GM12874 (cell line): ENCODE results near the gene RAD18.

ENCODE experiments used
- CTCF ChIP-seq: IDR thresholded peaks from 2 replicates; pipeline ENCODE4 v1.5.1; 2011; ENCODE audit warnings: low read depth, mild to moderate bottlenecking, control low read depth, low read length, moderate library complexity; ENCODE audit not compliant: insufficient read depth

The RAD18 gene

GRCh38 chr3:8848696-8849131, 114.6 kb downstream of the RAD18 start:
- no peak for TF ChIP-seq CTCF

GRCh38 chr3:8847317-8847716, 116.0 kb downstream of the RAD18 start:
- TF ChIP-seq CTCF: no peak

GRCh38 chr3:8846176-8846575, 117.1 kb downstream of the RAD18 start:
- TF ChIP-seq CTCF: no peak

- no peak for TF ChIP-seq CTCF
Measured at GRCh38 chr3:8845641-8846040, 117.6 kb downstream of the RAD18 start.

DNA sequence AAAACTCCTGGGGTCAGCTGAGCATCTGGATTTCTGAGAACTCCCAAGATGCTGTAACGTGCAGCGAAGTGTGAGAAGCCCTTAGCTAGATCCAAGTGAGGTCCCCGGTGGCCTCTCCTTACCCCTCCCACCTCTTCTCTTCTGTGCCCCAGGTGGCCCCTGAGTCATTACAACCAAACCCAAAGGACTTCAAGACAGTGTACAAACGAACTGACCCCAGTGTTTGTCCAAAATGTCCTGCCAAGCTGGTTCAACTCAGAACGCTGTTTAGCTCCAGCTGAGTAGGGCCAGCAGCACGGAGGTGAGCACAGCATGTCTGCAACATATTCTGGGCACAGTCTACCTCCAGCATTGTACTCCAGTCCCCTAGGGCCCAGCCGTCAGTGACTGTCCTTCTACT, 119.9 kb downstream of the RAD18 start:
- no peak for TF ChIP-seq CTCF

DNA sequence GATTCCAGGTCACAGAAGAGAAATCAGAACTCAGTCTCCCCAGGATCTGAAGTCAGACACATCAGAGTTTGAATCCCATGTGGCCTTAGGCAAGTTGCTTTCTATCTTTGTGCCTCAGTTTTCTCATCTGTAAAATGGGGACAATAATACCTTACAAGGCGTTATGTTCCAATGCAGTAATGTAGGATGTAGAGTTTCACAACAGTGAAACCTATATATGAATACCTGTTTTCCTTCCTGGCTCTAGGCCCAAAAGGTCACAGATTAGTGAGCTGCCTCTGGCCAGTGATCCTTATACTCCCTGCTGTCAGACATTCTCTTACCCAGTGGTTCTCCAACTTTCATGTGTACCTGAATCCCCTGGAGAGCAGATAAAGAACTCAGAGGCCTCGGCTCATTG, 121.0 kb downstream of the RAD18 start:
- TF ChIP-seq CTCF: no peak

- TF ChIP-seq CTCF: no peak
Measured at GRCh38 chr3:8841472-8841871, 121.8 kb downstream of the RAD18 start.

DNA sequence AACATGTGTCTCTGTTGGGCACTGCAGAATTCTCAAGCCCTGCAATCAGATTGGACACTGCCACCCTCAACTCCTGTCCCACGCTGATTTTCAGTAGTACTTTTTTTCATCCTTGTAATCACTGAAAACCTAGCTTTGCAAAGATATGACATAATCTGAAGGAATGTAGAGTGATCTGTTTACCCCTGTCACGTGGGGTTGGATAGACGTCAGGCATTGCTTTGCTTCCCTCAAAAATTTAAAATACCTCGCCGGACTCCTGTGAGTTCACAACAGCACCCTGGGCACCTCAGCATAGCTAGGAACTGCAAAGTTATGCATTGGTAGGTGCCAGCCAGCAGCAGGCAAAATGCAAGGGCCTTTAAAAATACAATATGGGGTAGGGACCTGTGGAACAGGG, 122.7 kb downstream of the RAD18 start:
- no peak for TF ChIP-seq CTCF
